Choroid plexus epithelial cell (primary cell): ENCODE data around the gene CTTNBP2.

Experiments used
- DNase-seq: peaks from one replicate; pipeline ENCODE4 v3.0.0-alpha.2; 2010; ENCODE audit warnings: low read depth
- H3K4me3 ChIP-seq: 2 replicates; pipeline ENCODE4 v1.5.1; 2011; ENCODE audit warnings: low read depth, mild to moderate bottlenecking, control low read depth, low read length, moderate library complexity
- TF ChIP-seq, protein P1 (sequence below): conservative IDR thresholded peaks from 2 replicates; pipeline ENCODE4 v1.5.1; 2011; ENCODE audit warnings: low read depth, mild to moderate bottlenecking, control low read depth, inconsistent platforms, low read length, moderate library complexity

The CTTNBP2 gene

DNA sequence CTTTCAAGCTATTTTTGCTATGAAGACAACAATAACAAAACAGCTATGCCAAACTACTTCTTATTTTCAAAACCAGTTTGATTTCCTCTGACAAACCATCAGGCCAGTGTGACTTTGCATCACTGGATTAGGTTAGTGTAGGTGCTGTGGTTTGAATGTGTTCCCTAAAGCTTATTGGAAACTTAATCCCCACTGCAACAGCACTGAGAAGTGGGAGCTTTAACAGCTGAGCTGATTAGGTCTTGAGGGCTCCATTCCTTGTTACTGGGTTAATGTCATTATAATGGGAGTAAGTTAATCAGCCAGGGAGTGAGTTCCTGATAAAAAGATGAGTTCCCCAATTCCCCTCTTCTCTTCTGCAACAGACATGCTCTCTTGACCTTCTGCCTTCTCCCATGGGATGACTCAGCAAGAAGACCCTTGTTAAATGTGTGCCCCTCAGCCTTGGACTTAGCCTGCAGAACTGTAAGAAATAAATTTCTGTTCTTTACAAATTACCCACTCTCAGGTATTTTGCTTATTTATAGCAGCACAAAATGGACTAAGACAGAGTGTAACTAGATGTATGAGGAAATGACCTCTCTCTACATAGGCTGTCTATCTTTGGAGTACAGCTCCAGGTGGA, 186.8 kb downstream of the CTTNBP2 start:
- DNase-seq = no peak
- TF ChIP-seq, protein P1, sequence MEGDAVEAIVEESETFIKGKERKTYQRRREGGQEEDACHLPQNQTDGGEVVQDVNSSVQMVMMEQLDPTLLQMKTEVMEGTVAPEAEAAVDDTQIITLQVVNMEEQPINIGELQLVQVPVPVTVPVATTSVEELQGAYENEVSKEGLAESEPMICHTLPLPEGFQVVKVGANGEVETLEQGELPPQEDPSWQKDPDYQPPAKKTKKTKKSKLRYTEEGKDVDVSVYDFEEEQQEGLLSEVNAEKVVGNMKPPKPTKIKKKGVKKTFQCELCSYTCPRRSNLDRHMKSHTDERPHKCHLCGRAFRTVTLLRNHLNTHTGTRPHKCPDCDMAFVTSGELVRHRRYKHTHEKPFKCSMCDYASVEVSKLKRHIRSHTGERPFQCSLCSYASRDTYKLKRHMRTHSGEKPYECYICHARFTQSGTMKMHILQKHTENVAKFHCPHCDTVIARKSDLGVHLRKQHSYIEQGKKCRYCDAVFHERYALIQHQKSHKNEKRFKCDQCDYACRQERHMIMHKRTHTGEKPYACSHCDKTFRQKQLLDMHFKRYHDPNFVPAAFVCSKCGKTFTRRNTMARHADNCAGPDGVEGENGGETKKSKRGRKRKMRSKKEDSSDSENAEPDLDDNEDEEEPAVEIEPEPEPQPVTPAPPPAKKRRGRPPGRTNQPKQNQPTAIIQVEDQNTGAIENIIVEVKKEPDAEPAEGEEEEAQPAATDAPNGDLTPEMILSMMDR = no peak
- H3K4me3 ChIP-seq = no peak overlapping the region

DNA sequence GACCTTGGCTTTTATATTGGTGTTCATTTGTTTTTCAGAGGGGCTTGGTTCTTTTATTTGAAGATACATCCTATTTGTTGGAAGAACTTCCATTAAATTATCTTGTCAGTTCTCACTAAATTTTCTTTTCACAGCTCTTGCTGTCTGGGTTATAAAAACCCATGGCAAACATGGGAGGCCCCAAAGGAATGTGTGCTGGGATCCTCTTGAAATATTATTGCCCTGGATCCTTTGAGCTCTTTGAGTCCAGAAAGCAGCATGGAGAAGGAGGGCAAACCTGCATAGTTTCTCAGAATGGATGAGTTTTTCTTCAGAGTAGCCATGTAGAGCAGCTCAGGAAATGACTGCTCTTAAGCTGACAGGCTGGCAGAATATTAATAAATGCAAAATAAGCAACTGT, 187.4 kb downstream of the CTTNBP2 start:
- TF ChIP-seq, protein P1 = no peak
- no peak overlapping the region for H3K4me3 ChIP-seq
- DNase-seq = no peak

DNA sequence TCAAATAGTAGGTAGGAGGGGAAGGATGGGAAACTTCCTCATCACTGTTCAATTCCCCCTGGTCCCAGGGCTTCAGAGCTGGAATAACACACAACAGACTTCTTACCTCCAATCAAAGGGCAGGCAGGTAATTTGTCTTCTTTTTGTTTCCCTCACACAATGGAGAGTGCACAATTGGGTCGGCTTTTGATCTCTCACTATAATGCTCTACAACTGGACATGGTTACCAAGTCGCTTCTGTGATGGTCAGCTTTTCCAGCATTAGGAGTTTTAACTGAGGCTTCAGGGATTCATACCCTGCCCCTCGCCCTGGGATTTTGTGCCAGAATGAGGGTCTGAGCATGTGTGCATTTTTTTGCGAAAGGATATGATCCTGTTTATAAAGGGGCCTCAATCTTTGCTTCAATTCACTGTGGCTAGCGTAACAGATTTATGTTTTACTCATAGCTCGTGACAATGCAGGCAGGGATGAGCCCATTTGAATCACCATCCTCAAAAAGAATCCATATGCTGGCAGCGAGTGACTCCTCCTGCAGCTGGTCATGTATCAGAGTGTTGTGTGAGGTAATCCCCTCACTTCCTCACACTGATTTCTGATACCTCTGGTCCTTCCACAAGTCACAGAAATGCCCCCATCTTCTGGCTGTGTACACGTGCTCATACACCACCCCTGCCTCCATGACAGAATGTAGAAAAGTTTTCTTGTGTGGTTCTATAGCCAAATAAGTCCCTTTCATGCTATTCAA, 189.6 kb downstream of the CTTNBP2 start:
- TF ChIP-seq, protein P1 = no peak
- no peak for DNase-seq
- no peak overlapping the region for H3K4me3 ChIP-seq

DNA sequence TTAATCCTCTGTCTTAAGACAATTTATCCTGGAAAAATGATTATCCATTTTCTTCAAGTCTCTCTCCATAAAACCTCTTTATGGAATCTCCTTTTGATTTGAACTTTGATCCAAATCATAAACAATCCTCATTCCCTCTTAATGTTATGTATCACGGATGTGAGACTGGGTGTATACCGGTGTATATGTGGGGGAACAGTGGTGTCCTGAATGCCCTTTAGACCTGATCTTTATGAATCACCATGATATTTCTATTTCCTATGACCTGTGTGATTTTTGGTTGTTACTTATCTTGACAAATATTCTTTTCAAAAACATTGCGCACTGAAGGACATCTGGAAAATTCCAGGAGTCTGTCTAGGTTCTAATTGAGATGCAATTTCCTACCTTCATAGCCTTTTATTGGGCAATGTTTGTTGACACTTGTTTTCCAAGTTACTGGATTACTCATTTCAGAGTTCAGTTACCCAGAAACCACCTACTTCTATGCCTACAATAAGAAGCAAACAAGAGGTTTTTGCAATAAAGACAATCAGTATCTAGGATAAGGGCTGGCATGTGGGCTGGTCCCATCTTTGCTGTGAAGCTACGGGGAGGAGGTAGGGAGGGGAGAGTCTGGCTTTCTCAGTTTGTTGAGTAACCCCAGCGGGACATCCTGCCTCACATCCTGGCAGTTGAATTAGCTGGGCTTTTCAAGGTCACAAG, 190.4 kb downstream of the CTTNBP2 start:
- peak; percentile 50 for DNase-seq
- TF ChIP-seq, protein P1 = no peak
- no peak overlapping the region for H3K4me3 ChIP-seq

DNA sequence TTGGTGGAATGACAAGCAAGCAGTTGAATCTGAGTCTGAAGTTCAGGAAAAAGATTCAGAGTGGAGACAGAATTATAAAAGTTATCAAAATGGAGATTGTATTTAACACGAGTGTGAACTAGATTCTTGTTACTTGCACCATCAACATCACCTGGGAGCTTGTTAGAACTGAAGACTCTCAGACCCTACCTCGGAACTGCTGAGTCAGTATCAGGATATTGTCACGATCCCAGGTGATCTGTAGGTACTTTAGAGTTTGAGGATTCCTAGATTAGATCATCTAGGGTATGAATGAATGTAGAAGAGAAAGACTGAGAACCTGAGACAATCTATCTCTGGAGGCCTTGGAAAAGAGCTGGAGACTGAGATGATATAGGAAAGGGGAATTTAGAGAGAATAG, 194.1 kb downstream of the CTTNBP2 start:
- no peak for DNase-seq
- TF ChIP-seq, protein P1 = no peak
- H3K4me3 ChIP-seq = no peak overlapping the region

DNA sequence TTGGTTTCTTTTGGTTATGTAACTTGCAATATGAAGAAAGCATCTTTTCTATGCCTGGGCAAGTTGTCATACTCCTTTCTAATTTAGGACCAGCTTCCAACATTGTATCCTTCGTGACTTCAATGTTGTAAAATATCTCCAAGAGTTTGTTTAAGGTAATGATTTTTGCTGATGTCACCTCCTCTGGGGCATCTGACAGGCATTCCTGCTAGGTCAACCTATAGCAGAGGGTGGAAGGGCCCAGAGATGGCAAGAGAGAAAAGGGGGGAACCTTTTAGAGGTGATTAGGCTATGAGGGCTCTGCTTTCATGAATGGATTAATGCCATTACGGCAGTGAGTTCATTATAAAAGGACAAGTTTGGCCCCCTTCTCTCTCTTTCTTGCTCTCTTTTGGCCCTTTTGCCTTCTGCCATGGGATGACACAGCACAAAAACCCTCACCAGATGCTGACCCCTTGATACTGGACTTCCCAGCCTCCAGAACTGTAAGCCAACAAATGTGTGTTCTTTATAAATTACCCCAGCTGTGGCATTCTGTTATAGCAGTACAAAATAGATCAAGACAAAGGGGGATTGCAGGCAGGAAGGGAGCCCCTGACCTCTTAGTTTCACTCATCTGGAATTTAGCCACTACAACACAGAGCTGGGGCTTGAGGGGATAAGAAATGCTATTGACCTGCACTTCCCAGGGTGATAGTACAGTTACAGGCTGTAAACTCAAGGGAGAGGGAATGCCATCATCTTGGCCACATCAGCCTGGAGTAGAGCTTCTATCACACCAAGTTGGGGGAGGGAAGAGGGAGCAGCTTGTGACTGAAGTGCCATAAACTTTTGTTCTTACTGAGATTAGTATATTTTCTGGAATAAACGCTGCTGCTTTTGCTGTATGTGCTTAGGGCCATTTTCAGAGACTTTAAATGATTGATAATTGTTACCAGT, 197.5 kb downstream of the CTTNBP2 start:
- DNase-seq = no peak
- TF ChIP-seq, protein P1 = no peak

More for the DNA sequence above, 197.5 kb downstream of the CTTNBP2 start:
- no peak overlapping the region for H3K4me3 ChIP-seq
